Endothelial cell of umbilical vein (primary cell): ENCODE measurements around the gene ATG10. TPM values are rescaled to one million over a fixed set of nuclear protein-coding genes. Genes with fewer than 3 reads are reported as not detected.

Source experiments
- BruUV-seq: library from RNA; stranded (reverse); fragments of 400-500 nt; replicated peaks from 2 replicates; lab custom pipeline; 2021; lab: Mats Ljungman, UMichigan
- CTCF ChIA-PET: fragments of 300-600, 350-600 bp; sonication (Branson Sonifier 250); formaldehyde crosslinking; loops from one replicate; lab custom pipeline; 2021; ENCODE audit warnings: antibody characterized with exemption, inconsistent platforms; lab: Charles Lee
- POLR2A ChIA-PET: fragments of 300-600, 350-600 bp; sonication (Branson Sonifier 250); formaldehyde crosslinking; loops from one replicate; lab custom pipeline; 2021; ENCODE audit warnings: antibody characterized with exemption, inconsistent platforms; lab: Charles Lee
- DNase-seq: peaks from one replicate; pipeline ENCODE4 v3.0.0-alpha.2; 2011; ENCODE audit warnings: low read depth, low spot score
- FAIRE-seq: peaks from 2 replicates; lab custom pipeline; 2011; peaks lifted over from hg19 to GRCh38; lab: Jason Lieb, UNC
- H2AFZ ChIP-seq: 2 replicates; pipeline ENCODE4 v1.6.0; 2012; ENCODE audit warnings: low read depth, low read length, control low read depth, inconsistent platforms
- H3K27ac ChIP-seq: 2 replicates; pipeline ENCODE4 v1.5.1; 2011; ENCODE audit warnings: low read depth, mild to moderate bottlenecking, control low read depth, low read length, moderate library complexity; ENCODE audit not compliant: insufficient read depth
- H3K27me3 ChIP-seq, 2 experiments: 2 replicates each; pipeline versions ENCODE4 v1.6.0 to v1.6.1; 2011; ENCODE audit warnings: low read length in 2 of 2, mixed read lengths in 1 of 2; ENCODE audit not compliant: control insufficient read depth in 2 of 2, insufficient read depth in 2 of 2
- H3K36me3 ChIP-seq, 2 experiments: 2 replicates in 1 of 2; 3 replicates in 1 of 2; pipeline ENCODE4 v1.5.1; 2011; ENCODE audit warnings: low read length in 2 of 2, mild to moderate bottlenecking in 1 of 2, moderate library complexity in 1 of 2; ENCODE audit not compliant: control insufficient read depth in 2 of 2, insufficient read depth in 2 of 2; ENCODE audit errors: extremely low read depth in 1 of 2
- H3K4me1 ChIP-seq: 3 replicates; pipeline ENCODE4 v1.5.1; 2011; ENCODE audit warnings: mild to moderate bottlenecking, low read length; ENCODE audit not compliant: control insufficient read depth, insufficient read depth; ENCODE audit errors: extremely low read depth
- H3K4me2 ChIP-seq: 2 replicates; pipeline ENCODE4 v1.6.1; 2011; ENCODE audit warnings: low read length, control low read depth, mixed read lengths; ENCODE audit not compliant: insufficient read depth
- H3K4me3 ChIP-seq, 3 experiments: fragments of 200-600 bp in 1 of 3; sonication (generic), shearing (Covaris generic) in 1 of 3; replicated peaks in 1 of 3; 2 replicates each; pipeline ENCODE4 v1.5.1; 2011 to 2016; ENCODE audit warnings: control low read depth in 3 of 3, low read length in 3 of 3, mild to moderate bottlenecking in 2 of 3, inconsistent platforms in 1 of 3, low read depth in 1 of 3, moderate library complexity in 1 of 3; ENCODE audit not compliant: insufficient read depth in 1 of 3
- H3K79me2 ChIP-seq: 2 replicates; pipeline ENCODE4 v1.6.0; 2012; ENCODE audit warnings: low read length, inconsistent platforms; ENCODE audit not compliant: control insufficient read depth, insufficient read depth
- H3K9ac ChIP-seq: replicated peaks from 2 replicates; pipeline ENCODE3; 2011; ENCODE audit warnings: low read length, control low read depth; ENCODE audit not compliant: insufficient read depth; ENCODE audit errors: extremely low read depth
- H3K9me1 ChIP-seq: replicated peaks from 3 replicates; pipeline ENCODE4 v1.6.0; 2011; ENCODE audit warnings: mild to moderate bottlenecking, low read length; ENCODE audit not compliant: control insufficient read depth, insufficient read depth; ENCODE audit errors: extremely low read depth
- H3K9me3 ChIP-seq: replicated peaks from 2 replicates; pipeline ENCODE4 v1.5.1; 2012; ENCODE audit warnings: low read length, inconsistent platforms; ENCODE audit not compliant: control insufficient read depth, insufficient read depth
- H4K20me1 ChIP-seq: replicated peaks from 2 replicates; pipeline ENCODE3; 2011; ENCODE audit warnings: mild to moderate bottlenecking, low read length; ENCODE audit not compliant: control insufficient read depth, insufficient read depth; ENCODE audit errors: extremely low read depth
- CTCF ChIP-seq, 2 donors: IDR thresholded peaks; 1 replicate in 1 of 2; 2 replicates in 1 of 2; pipeline ENCODE4 v1.5.1; 2011; ENCODE audit warnings: low read length in 2 of 2, mild to moderate bottlenecking in 2 of 2, moderate library complexity in 2 of 2, control low read depth in 1 of 2, inconsistent platforms in 1 of 2, low read depth in 1 of 2; ENCODE audit not compliant: insufficient read depth in 1 of 2; ENCODE audit errors: extremely low read depth in 1 of 2
- EZH2 ChIP-seq: IDR thresholded peaks from 2 replicates; pipeline ENCODE4 v1.6.1; 2012; ENCODE audit warnings: borderline replicate concordance, low read depth, mild to moderate bottlenecking, moderate library complexity, low read length, inconsistent platforms; ENCODE audit not compliant: severe bottlenecking
- FOS ChIP-seq: IDR thresholded peaks from 2 replicates; pipeline ENCODE4 v1.6.1; 2011; ENCODE audit warnings: mild to moderate bottlenecking, low read length, moderate library complexity, borderline replicate concordance; ENCODE audit not compliant: insufficient read depth
- GATA2 ChIP-seq: IDR thresholded peaks from 2 replicates; pipeline ENCODE4 v1.7.0; 2011; ENCODE audit warnings: low read depth, mild to moderate bottlenecking, moderate library complexity, mixed read lengths, low read length; ENCODE audit not compliant: insufficient read length, insufficient read depth
- JUN ChIP-seq: IDR thresholded peaks from 2 replicates; pipeline ENCODE4 v1.6.1; 2011; ENCODE audit warnings: borderline replicate concordance, low read depth; ENCODE audit not compliant: insufficient read length, insufficient read depth
- MAX ChIP-seq: IDR thresholded peaks from 2 replicates; pipeline ENCODE4 v1.6.1; 2011; ENCODE audit not compliant: insufficient read depth, insufficient read length
- MYC ChIP-seq: IDR thresholded peaks from one replicate; pipeline ENCODE4 v1.6.1; 2011; ENCODE audit warnings: mild to moderate bottlenecking, low read depth, low read length
- POLR2A ChIP-seq: IDR thresholded peaks from 2 replicates; pipeline ENCODE4 v1.6.1; 2012; ENCODE audit warnings: low read depth, mild to moderate bottlenecking, control low read depth, low read length
- POLR2AphosphoS5 ChIP-seq: IDR thresholded peaks from 2 replicates; pipeline ENCODE4 v1.6.1; 2012; ENCODE audit warnings: low read depth, mild to moderate bottlenecking, control low read depth, low read length, moderate library complexity; ENCODE audit not compliant: insufficient read depth
- dilution Hi-C: fragments of 300-500 bp; cut with MboI; formaldehyde crosslinking; loops from one replicate; pipeline ENCODE4 v1.15.0; 2019; ENCODE audit warnings: low sequenced_read_pairs; ENCODE audit not compliant: extremely low pct_ligation_motif_present
- intact Hi-C: fragments of 100-400 bp; cut with micrococcal nuclease; formaldehyde crosslinking; loops from one replicate; pipeline ENCODE4 v1.10.0; 2022
- polyA plus RNA-seq, 4 experiments: library from polyadenylated mRNA; depleted of rRNA in 3 of 4; stranded (reverse) in 3 of 4; unstranded in 1 of 4; fragments of >200 nt; gene quantifications; 2 replicates each; pipeline versions ENCODE4 v1.2.1 to v1.2.3, GENCODE V29; 2011 to 2012; ENCODE audit warnings: missing spikeins in 1 of 4
- total RNA-seq: library from RNA; stranded (reverse); gene quantifications from 2 replicates; pipeline ENCODE4 v1.2.3, GENCODE V29; 2021

ATG10 gene
- total and polyA plus RNA-seq, 2 donors (not counting 3 experiments of a cell fraction or from before 2014, with no cell fraction given): 1.6 to 3.9 TPM

GRCh38 chr5:82285206-82285605 lies 313.4 kb downstream of the ATG10 start:
- H3K9me3 ChIP-seq: no peaks in the 10 kb centered on the region
- no peaks in the 10 kb centered on the region for H3K79me2 ChIP-seq
- POLR2A ChIA-PET: no interaction called here
- CTCF ChIA-PET: no interaction called here
- H3K4me1 ChIP-seq: no peaks in the 10 kb centered on the region
- dilution Hi-C loops: no loop called here
- no peak overlapping the region for H3K4me3 ChIP-seq
- no peak overlapping the region for H3K4me2 ChIP-seq
- H4K20me1 ChIP-seq: no peaks in the 10 kb centered on the region
- intact Hi-C loops: no loop called here
- H3K27me3 ChIP-seq: no peaks in the 10 kb centered on the region
- H3K9ac ChIP-seq: no peak overlapping the region
- no TSS peak for BruUV-seq
- H3K27ac ChIP-seq: no peak overlapping the region
- no peaks in the 10 kb centered on the region for H3K9me1 ChIP-seq
- no peaks in the 10 kb centered on the region for H3K36me3 ChIP-seq
- TF ChIP-seq CTCF (IDR thresholded peaks at IDR 0.05; ENCODE audit: extremely low read depth in 1 of 2, insufficient read depth in 1 of 2, low read depth in 1 of 2, low read length in 2 of 2) (no peak), GATA2 (no peak), POLR2AphosphoS5 (no peak), POLR2A (no peak)
- DNase-seq (no peak), FAIRE-seq (no peak)
- H2AFZ ChIP-seq: no peak overlapping the region

GRCh38 chr5:82287625-82288024 lies 315.8 kb downstream of the ATG10 start:
- DNase-seq: no peak
- H3K4me2 ChIP-seq: no peak overlapping the region
- intact Hi-C loops (no loop called here), dilution Hi-C loops (no loop called here)
- H3K9me1 ChIP-seq: no peaks in the 10 kb centered on the region
- no peak for FAIRE-seq
- H4K20me1 ChIP-seq: no peaks in the 10 kb centered on the region
- no peaks in the 10 kb centered on the region for H3K36me3 ChIP-seq
- H3K9ac ChIP-seq: no peak overlapping the region
- H3K4me1 ChIP-seq: no peaks in the 10 kb centered on the region
- TF ChIP-seq POLR2AphosphoS5 (no peak), CTCF (IDR thresholded peaks at IDR 0.05; ENCODE audit: extremely low read depth in 1 of 2, insufficient read depth in 1 of 2, low read depth in 1 of 2, low read length in 2 of 2) (no peak), MAX (no peak), POLR2A (no peak), JUN (no peak), MYC (no peak), EZH2 (no peak), FOS (no peak), GATA2 (no peak)
- POLR2A ChIA-PET: interaction anchor here (0.7 kb wide), 1 partner anchor 30 kb away, joined by 3 read pairs; no protein-coding TSS in a partner anchor
- H3K79me2 ChIP-seq: no peaks in the 10 kb centered on the region
- H3K9me3 ChIP-seq: no peaks in the 10 kb centered on the region
- H3K27ac ChIP-seq: no peak overlapping the region
- H2AFZ ChIP-seq: no peak overlapping the region
- CTCF ChIA-PET: interaction anchor here (0.8 to 1.3 kb wide), 2 partner anchors 10 to 13 kb away, joined by 3 read pairs; no protein-coding TSS in a partner anchor
- no peak overlapping the region for H3K4me3 ChIP-seq
- H3K27me3 ChIP-seq: no peaks in the 10 kb centered on the region
- BruUV-seq: no TSS peak
